ENCODE data around the gene B3GAT2. TPM values are rescaled to one million over a fixed set of nuclear protein-coding genes. Genes with fewer than 3 reads are reported as not detected.
A peak's percentile ranks its signal among the peaks of the same experiment; 100 is the strongest.

The B3GAT2 gene
- total RNA-seq, 1 experiment from 2014 or later, result 0.09 TPM

DNA sequence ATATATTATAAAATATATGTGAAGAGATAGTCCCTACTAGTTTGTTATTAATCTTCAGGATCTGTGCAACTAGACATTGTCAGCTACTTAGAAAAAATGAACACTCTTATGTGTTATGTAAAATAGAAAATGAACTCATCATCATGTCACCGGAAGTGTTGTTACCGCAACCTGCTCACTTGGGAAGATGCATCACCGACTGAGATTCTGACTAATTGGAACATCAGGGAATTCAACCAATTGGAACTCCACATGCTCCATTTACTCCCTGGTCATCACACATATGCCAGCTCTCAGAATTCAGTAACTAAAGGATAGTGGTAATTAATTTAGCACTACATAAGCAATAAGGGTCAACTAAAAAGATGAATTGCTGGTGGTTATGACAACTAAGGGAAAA is 16.7 kb upstream of the B3GAT2 start:
- no peaks in the 10 kb centered on the region for H3K4me1 Mint-ChIP-seq (ENCODE audit: low read depth, unreplicated experiment)
- CTCF ChIA-PET, result no interaction called here
- peaks cover 69% of the 10 kb centered on the region for H3K27me3 Mint-ChIP-seq (ENCODE audit: unreplicated experiment)
- no TSS peak for BruUV-seq (replicated peaks)
- no peak overlapping the region for H3K27ac Mint-ChIP-seq (ENCODE audit: unreplicated experiment)
- no peak for DNase-seq
- no peaks in the 10 kb centered on the region for H3K36me3 Mint-ChIP-seq (ENCODE audit: insufficient read depth, unreplicated experiment)
- intact Hi-C loops (cut with micrococcal nuclease; ENCODE audit: unreplicated experiment), result no loop called here
- TF ChIP-seq, protein P1, sequence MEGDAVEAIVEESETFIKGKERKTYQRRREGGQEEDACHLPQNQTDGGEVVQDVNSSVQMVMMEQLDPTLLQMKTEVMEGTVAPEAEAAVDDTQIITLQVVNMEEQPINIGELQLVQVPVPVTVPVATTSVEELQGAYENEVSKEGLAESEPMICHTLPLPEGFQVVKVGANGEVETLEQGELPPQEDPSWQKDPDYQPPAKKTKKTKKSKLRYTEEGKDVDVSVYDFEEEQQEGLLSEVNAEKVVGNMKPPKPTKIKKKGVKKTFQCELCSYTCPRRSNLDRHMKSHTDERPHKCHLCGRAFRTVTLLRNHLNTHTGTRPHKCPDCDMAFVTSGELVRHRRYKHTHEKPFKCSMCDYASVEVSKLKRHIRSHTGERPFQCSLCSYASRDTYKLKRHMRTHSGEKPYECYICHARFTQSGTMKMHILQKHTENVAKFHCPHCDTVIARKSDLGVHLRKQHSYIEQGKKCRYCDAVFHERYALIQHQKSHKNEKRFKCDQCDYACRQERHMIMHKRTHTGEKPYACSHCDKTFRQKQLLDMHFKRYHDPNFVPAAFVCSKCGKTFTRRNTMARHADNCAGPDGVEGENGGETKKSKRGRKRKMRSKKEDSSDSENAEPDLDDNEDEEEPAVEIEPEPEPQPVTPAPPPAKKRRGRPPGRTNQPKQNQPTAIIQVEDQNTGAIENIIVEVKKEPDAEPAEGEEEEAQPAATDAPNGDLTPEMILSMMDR (IDR thresholded peaks at IDR 0.05; ENCODE audit: unreplicated experiment), result no peak
- no peak overlapping the region for H3K4me3 Mint-ChIP-seq (ENCODE audit: low read depth, unreplicated experiment)
- H3K9me3 Mint-ChIP-seq (ENCODE audit: low read depth, unreplicated experiment), result no peaks in the 10 kb centered on the region

DNA sequence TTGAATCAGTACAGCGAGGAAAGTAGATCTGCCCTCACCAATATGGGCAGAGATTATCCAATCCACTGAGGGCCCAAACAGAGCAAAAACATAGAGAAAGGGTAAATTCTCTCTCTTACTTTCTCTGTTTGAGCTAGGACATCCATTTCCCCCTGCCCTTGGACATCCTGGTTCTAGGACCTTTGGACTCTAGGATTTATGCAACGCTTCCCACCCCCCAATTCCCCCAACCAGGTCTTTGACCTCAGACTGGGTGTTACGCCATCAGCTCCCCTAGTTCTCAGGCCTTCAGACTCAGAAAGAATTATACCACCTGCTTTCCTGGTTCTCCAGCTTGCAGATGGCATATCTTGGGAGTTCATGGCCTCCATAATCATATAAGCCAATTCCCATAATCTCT is 10.2 kb upstream of the B3GAT2 start:
- CTCF ChIA-PET, result interaction anchor here (0.7 kb wide), 1 partner anchor 148 kb away, joined by 3 read pairs; no protein-coding TSS in a partner anchor
- no peaks in the 10 kb centered on the region for H3K9me3 Mint-ChIP-seq (ENCODE audit: low read depth, unreplicated experiment)
- intact Hi-C loops (cut with micrococcal nuclease; ENCODE audit: unreplicated experiment), result no loop called here
- peaks cover 15% of the 10 kb centered on the region for H3K27me3 Mint-ChIP-seq (ENCODE audit: unreplicated experiment)
- TF ChIP-seq, protein P1 (IDR thresholded peaks at IDR 0.05; ENCODE audit: unreplicated experiment), result no peak
- no peaks in the 10 kb centered on the region for H3K36me3 Mint-ChIP-seq (ENCODE audit: insufficient read depth, unreplicated experiment)
- no peak overlapping the region for H3K27ac Mint-ChIP-seq (ENCODE audit: unreplicated experiment)
- BruUV-seq (replicated peaks), result no TSS peak
- DNase-seq, result no peak
- no peaks in the 10 kb centered on the region for H3K4me1 Mint-ChIP-seq (ENCODE audit: low read depth, unreplicated experiment)
- H3K4me3 Mint-ChIP-seq (ENCODE audit: low read depth, unreplicated experiment), result no peak overlapping the region

- no peak overlapping the region for H3K27ac Mint-ChIP-seq (ENCODE audit: unreplicated experiment)
- no TSS peak for BruUV-seq (replicated peaks)
- peaks cover 12% of the 10 kb centered on the region for H3K36me3 Mint-ChIP-seq (ENCODE audit: insufficient read depth, unreplicated experiment)
- DNase-seq, result no peak
- TF ChIP-seq, protein P1 (IDR thresholded peaks at IDR 0.05; ENCODE audit: unreplicated experiment), result no peak
- H3K4me1 Mint-ChIP-seq (ENCODE audit: low read depth, unreplicated experiment), result peaks cover 8% of the 10 kb centered on the region
- intact Hi-C loops (cut with micrococcal nuclease; ENCODE audit: unreplicated experiment), result loop anchor here (2.0 kb wide), 1 partner anchor 250 kb away; no protein-coding TSS in a partner anchor
- peak overlapping the region; percentile 99 for H3K4me3 Mint-ChIP-seq (ENCODE audit: low read depth, unreplicated experiment)
- peaks cover 82% of the 10 kb centered on the region for H3K27me3 Mint-ChIP-seq (ENCODE audit: unreplicated experiment)
- H3K9me3 Mint-ChIP-seq (ENCODE audit: low read depth, unreplicated experiment), result no peaks in the 10 kb centered on the region
- CTCF ChIA-PET, result interaction anchor here (2.9 kb wide), 1 partner anchor 736 kb away, joined by 39 read pairs; no protein-coding TSS in a partner anchor
Observed at GRCh38 chr6:70957284-70957617, 391 bp upstream of the B3GAT2 start.

DNA sequence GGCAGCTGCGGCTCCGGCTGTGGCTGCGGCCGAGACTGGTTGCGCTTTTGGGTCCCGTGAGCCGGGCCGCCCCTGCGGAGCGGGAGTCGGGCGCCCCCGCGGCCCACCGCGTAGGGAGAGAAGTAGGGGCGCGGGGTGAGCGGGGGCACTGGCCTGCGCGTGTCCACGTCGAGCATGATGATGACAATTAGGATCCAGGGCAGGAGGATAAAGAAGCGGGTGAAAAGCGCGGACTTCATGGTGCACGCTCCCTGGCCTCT is 739 bp downstream of the B3GAT2 start:
- Mint-ChIP-seq H3K36me3 (ENCODE audit: insufficient read depth, unreplicated experiment) (peaks cover 12% of the 10 kb centered on the region), H3K4me3 (ENCODE audit: low read depth, unreplicated experiment) (peak overlapping the region; percentile 99), H3K4me1 (ENCODE audit: low read depth, unreplicated experiment) (peaks cover 8% of the 10 kb centered on the region), H3K27ac (ENCODE audit: unreplicated experiment) (no peak overlapping the region), H3K27me3 (ENCODE audit: unreplicated experiment) (peaks cover 92% of the 10 kb centered on the region), H3K9me3 (ENCODE audit: low read depth, unreplicated experiment) (no peaks in the 10 kb centered on the region)
- intact Hi-C loops (cut with micrococcal nuclease; ENCODE audit: unreplicated experiment), result loop anchor here (2.0 kb wide), 1 partner anchor 249 kb away; no protein-coding TSS in a partner anchor
- DNase-seq, result no peak
- TF ChIP-seq, protein P1 (IDR thresholded peaks at IDR 0.05; ENCODE audit: unreplicated experiment), result no peak
- CTCF ChIA-PET, result interaction anchor here (0.5 to 2.9 kb wide), 9 partner anchors 9 to 735 kb away, joined by 3 to 39 read pairs (median 4); no protein-coding TSS in a partner anchor
- no TSS peak for BruUV-seq (replicated peaks)
